GOT3 (cell line): ENCODE results near the gene SLC25A29.
"Not testable (repeated sequence)": the region's sequence is repeated elsewhere in the genome, so short reads cannot be mapped to it uniquely, and the experiment has no call there.

Source experiments
- DNase-seq: peaks from one replicate; lab custom pipeline; 2025; ENCODE audit warnings: mixed read lengths; lab: John Stamatoyannopoulos, UW

The SLC25A29 gene

GRCh38 chr14:100293497-100294212 lies 12.6 kb downstream of the SLC25A29 start:
- no peak for DNase-seq

DNA sequence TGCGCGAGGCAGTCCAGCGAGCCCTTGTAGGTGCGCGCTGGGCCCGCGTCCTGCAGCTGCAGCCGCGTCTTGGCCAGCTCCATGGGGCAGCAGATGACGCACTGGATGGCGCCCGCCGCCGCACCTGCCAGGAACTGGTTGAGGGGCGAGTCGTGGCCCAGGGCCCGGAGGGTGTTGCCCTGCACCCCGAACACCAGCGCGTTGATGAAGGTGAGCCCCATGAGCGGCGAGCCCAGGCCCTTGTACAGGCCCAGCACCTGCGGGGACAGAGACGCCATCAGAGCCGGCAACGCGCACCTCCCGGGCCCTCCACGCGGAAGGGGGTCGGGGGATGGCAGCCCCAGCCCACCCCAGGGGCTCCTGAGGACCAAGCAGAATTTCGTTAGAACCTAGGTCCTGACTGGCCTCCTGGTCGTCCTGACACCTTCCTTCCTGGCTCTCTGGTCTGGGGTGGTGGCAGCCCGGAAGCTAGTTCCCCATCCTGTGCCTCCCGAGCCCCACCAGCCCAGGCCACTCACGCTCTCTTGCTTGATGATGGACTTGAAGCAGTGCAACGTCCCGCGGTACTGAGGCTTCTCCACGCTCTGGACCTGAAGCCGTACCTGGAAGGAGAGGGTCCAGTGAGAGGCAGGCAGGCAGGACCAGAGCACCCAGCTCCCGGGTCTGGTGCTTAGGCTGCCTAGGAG lies 13.3 kb downstream of the SLC25A29 start:
- DNase-seq = no peak

DNA sequence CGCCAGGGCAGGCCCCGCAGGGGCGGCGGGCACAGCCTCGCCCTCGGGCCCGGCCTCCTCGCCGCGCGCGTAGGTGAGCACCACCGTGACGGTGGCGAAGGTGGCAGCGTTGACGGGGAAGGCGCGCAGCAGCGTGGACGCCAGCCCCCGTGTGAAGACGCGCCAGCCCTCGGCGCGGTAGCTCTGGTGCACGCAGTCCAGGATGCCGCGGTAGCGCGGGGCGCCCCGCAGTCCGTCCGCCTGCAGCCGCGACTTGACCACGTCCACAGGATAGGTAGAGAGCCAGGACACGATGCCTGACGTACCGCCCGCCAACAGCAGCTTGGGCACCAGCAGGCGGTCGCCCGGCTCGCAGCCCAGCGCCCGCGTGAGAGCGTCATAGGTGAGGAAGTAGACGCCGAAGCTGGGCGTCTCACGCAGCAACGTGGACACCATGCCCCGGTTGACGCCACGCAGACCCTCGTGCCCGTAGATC lies 13.9 kb downstream of the SLC25A29 start:
- no peak for DNase-seq

GRCh38 chr14:100291305-100292075 lies 14.8 kb downstream of the SLC25A29 start:
- DNase-seq = no peak

GRCh38 chr14:100290607-100291304 lies 15.5 kb downstream of the SLC25A29 start:
- DNase-seq = no peak

- DNase-seq = no peak
These were observed 16.2 kb downstream of the SLC25A29 start for GRCh38 chr14:100289916-100290606.

GRCh38 chr14:100288382-100289185 lies 17.7 kb downstream of the SLC25A29 start:
- DNase-seq = no peak

DNA sequence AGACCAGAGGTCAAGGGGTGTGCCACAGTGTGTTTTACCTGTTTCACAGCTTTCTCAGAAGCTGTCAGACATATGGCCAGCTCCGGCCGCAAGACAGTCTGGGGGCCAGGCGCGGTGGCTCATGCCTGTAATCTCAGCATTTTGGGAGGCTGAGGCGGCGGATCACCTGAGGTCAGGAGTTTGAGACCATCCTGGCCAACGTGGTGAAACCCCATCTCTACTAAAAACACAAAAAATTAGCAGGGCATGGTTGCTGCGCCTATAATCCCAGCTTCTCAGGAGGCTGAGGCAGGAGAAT lies 18.3 kb downstream of the SLC25A29 start:
- DNase-seq = not testable (repeated sequence)

- no peak for DNase-seq
These were observed 18.8 kb downstream of the SLC25A29 start for GRCh38 chr14:100287202-100287997.

DNA sequence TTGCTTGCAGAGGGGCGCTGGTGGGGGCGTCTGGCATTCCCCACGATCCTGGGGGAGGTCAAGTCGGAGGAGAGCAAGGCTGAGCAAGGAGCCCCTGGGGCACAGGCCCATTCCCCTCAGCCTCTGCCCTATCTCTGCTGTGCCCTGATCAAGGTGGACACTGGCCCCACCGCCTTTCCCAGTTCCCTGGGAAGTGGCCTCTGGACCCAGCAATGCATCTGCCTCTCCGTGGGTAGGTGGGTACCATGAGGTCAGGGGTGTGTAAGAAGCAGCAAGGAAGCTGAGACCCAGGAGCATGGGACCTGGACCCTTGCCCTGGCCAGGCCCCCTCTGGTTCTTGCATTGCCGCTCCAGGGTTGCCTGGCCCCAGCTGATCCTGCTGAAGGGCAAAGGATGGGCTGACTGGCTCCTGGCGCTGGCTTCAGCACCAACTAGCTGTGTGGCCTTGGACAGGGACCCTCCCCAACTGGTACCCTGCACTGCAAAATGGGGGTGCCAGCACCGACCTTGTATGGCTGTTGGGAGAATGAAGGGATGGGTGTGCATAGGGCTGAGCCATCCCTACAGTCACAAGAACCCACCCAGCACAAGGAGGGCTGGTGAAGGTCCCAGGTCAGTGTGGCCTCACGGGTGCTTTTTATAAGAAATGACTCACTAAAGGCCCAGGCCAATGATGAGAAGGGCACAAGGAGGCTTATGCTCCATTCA lies 19.6 kb downstream of the SLC25A29 start:
- DNase-seq = no peak

DNA sequence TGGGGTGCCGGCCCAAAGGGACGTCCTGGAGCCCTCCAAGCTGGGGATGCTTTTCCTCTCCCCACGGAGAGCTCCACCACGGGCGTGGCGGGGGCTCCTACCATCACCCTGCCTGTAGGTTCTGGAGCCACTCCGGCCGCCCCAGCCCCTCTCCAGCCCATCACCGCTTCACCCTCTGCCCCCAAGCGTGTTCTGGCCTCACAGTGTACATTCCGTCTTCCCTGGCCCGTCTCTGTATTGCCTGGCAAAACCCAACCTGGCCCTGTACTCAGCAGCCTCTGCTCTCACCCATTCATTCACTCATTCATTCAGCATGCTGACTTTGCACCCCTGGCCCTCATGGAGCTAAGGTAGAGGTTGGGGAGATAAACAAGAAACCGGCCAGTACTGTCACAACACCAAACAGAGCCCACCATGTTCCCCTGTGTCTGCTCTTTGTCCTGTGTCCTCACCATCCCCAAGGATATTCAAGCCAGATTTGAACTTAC lies 20.3 kb downstream of the SLC25A29 start:
- DNase-seq = no peak

DNA sequence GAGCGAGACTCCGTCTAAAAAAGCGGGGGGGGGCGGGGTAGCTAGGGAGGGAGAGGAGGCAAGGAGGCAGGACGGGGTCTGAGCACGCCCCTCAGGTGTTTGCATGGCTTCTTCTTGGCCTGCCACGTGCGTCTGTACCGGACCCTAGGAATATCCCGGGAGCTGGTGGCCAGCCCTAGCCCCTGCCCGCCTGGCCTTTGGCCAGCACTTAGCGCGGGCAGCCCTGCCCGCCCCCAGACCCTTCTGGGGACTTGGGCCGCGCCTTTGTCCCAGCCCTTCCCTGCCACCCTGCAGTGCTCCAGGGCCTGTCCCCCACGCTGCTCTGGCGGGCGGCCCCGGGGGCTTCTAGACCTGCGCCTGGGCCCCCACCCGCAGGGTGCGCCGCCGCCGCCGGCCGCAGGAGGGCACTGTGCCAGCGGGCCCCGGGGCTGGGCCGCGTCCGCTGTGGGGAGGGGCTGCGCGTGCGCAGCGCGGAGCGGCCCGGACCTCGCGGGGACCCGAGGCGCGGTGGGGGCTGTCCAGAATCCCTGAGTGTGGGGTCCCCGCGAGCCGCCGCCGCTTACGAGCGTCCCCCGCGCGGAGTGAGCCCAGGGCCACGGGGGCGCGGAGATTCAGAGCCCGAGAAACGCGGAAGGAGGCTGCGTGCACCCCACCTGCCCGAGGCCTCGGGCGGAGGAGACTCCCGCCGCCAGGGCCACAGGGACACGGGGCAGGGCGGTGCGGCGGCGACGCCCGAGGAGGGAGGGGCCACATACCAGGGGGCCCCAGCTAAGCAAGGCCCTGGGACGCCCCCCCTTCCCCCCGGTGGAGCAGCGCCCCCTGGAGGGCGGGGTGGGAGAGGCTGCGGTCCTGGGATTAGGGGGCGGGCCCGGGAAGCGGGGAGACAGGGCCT lies 21.0 kb downstream of the SLC25A29 start:
- no peak for DNase-seq

GRCh38 chr14:100283984-100284881 lies 22.0 kb downstream of the SLC25A29 start:
- no peak for DNase-seq

DNA sequence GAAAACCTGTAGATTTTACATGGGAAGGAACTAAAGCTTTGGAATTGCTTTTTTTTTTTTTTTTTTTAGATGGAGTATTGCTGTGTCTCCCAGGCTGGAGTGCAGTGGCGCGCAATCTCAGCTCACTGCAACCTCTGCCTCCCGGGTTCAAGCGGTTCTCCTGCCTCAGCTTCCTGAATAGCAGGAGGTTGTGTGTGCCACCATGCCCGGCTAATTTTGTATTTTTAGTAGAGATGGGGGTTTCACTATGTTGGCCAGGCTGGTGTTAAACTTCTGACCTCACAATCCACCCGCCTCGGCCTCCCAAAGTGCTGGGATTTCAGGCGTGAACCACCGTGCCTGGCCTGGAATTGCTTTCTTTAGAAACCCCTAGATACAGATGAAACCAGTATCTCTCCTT lies 22.8 kb downstream of the SLC25A29 start:
- DNase-seq = not testable (repeated sequence)

DNA sequence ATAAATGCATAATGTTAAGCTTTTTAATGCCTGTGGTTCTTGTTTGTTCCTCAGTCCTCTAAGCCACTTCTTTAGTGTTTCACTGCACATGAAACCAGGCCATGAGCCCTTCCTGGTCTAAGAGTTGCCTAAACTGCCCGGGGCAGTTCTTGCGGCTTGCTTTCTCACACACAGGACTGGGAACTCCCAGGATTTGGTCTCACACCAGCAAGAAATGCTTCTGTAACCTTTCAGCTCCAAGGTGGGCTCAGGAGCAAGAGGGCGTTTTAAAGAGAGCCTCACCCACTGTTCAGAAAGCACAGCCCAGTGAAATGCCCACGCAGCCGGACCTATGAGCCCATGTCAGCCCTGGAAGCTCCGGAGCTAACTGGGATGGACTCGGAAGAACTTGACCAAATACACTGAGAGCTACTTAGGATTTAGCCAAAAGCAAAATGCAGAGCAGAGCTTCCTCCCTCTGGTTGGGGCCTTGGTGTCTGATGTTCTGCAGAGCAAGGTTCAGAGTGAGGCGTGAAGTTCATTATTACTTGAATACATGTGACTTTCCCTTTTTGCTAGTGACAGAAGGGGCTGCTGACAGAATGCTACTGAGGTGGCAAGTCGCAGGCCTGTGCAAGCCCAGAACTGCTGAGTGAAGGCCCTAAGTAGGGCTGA lies 23.4 kb downstream of the SLC25A29 start:
- no peak for DNase-seq

DNA sequence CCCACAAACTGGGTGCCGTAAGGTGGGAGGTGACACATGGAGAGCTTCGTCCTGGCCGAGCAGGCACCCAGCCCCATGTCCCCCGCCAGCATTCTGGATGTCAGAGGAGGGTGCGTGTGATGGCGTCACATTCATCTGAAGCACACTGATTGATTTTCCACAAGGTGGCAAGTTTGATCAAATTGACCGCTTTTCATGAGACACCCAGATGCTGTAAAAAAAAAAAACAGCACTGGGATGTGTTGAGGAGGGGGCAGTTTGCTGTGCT lies 24.2 kb downstream of the SLC25A29 start:
- no peak for DNase-seq
